Skin epidermis (tissue), 12 donors: ENCODE measurements around the gene KPNA1.

Experiments
- H3K27ac ChIP-seq, 21 experiments: fragments of 200-600 bp; sonication (generic) in 11 of 21; one replicate each; pipeline ENCODE4 v1.5.0; 2020; ENCODE audit warnings: mild to moderate bottlenecking in 3 of 21, inconsistent platforms in 2 of 21, moderate library complexity in 2 of 21
- H3K4me3 ChIP-seq, 7 experiments: fragments of 200-600 bp; sonication (generic) in 2 of 7; one replicate each; pipeline ENCODE4 v1.5.0; 2020; ENCODE audit warnings: inconsistent platforms in 2 of 7, mild to moderate bottlenecking in 2 of 7, moderate library complexity in 1 of 7

The KPNA1 gene

DNA sequence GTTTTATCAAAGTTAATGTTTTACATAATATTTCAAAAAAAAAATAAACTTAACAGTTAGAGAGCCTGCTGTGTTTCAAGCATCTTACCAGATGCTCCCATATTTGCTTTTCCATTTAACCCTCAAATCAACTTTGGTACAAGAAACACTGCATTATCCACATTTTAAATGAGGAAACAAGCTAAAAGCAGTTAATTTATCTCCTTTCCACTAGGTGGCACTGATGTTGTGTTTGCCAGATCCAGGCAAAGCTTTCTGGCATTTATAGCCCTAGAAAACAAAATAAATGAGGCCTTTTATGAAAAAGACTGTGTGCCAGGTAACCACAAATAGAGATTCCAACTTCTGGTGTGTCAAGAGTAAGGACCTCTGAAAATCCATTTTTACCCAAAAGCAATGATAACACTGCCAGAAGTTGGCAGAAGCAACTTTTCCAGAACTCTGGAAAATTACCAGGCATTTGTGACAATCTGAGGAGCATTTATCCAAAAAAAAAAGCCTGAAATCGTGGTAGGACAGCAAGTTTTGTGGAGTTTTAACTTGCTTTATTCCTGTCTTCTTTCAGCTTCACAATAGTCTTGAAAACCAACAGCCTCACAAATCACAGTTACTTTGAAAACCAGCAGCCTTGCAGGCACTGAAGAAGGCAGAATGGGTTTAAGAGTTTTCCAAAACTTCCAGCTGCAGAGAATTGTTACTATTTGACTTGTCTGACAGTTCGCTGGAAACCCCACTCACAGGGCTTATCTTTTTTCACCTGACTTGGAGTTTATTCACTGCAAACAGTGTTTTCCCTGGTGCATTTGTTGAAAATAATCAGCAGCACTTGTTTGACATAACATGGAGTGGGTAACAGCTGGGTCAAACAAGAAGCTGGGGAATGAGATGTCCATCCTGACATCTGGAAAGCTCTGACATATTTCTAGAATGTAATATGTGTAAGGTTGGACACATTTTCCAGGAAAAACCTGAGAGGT lies 121.6 kb downstream of the KPNA1 start:
- no peak overlapping the region for H3K4me3 ChIP-seq
- H3K27ac ChIP-seq: no peak overlapping the region

DNA sequence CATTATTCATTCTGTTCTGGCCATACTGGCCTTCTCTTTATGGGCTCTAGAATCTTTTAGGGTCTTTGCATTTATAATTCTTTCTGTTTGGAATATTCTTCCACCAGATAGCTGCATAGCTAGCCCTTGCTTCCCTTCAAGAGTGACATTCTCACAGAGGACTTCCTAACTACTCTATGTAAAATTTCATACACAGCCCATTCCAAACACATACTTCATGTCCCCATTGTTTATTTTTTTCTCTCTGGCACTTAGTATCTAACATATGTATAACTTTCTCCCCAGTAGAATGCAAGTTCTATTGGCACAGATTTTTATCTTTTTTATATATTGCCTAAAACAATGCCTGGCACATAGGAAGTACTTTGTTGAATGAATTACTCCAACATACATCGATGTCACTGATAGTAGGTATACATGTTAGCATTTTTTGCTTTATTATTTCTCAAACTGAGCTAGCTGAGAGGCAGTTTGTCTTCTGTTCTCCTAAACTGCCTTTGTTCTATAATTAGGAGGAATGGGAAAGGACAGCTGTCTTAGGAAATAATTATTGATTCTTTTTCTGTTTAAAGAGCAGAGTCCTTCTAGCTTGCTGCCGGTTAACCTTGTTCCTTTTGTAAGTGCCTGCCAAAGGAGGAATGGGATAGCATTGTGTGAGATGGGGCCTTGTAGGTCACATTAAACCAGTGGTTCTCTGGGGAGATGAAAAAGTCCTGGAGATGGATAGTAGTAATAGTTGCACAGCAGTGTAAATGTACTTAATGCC lies 122.9 kb downstream of the KPNA1 start:
- Histone ChIP-seq H3K4me3 (no peak overlapping the region), H3K27ac (no peak overlapping the region)

DNA sequence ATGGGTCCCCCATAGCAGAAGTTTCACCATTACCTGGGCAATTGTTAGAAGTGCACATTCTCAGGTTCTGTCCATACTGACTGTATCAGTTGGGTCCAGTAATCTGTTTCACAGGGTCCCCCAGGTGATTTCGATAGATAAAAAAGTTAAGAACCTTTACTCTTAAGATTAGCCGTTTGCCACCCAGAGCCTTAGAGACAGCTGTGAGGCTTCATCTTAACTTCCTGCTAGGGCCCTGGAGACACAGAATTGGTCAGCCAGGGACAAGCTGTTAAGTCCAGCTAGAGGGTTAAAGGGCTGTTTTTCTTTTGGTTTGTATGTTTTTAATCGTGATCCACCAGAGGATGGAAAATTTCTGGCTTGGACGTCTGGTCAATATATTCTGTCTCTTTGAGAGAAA lies 124.1 kb downstream of the KPNA1 start:
- Histone ChIP-seq H3K27ac (no peak overlapping the region), H3K4me3 (no peak overlapping the region)

DNA sequence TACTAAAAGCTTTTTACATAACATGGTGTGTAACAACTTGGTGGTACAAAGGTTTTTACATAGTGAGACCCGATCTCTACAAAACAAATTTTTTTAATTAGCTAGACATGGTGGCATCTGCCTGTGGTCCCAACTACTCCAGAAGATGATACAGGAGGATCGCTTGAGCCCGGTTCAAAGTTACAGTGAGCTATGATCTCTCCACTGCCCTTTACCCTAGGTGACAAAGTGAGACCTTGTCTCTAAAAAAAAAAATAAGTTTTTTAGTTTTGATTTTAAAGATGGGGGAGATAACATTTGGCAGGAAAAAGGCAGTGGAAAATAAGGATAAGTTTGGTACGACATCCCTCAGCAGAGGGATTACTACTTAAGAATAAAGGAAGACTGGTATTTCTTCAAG lies 124.8 kb downstream of the KPNA1 start:
- Histone ChIP-seq H3K27ac (no peak overlapping the region), H3K4me3 (no peak overlapping the region)

DNA sequence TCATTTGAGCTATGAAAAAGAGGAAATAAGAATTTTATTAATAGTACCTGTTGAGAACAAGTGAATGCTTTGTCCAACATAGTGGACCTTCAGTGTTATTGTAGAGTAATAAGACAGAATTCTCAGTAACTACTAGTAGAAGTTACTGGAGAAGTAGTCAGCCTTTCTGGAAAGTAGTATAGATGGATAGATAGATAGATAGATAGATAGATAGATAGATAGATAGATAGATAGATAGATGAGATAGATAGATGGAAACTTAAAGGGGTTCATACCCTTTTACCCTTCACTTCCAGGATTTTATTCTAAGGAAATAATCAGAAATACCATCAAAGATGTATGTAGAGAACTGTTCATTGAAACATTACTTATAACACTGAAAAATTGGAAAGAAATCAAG lies 125.5 kb downstream of the KPNA1 start:
- no peak overlapping the region for H3K27ac ChIP-seq

DNA sequence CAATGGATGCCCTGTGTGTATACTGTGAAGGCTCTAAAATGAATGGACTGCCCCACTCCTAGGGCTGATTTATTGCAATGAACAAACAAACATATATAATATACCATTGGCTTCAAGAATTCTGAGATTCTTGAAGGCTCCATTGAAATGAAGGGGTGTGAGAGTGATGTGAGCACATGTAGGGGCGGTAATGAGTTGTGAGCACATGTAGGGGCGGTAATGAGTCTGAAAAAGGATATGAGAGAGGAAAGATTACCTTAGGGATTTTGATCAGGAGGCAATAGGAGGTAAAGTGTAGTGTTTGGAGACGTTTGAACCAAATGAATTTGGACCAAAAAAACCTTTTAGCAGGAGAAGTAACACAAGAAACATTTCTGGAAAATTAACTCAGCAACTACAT lies 127.0 kb downstream of the KPNA1 start:
- Histone ChIP-seq H3K27ac (no peak overlapping the region), H3K4me3 (no peak overlapping the region)

More for the DNA sequence above, 125.5 kb downstream of the KPNA1 start:
- H3K4me3 ChIP-seq: no peak overlapping the region

DNA sequence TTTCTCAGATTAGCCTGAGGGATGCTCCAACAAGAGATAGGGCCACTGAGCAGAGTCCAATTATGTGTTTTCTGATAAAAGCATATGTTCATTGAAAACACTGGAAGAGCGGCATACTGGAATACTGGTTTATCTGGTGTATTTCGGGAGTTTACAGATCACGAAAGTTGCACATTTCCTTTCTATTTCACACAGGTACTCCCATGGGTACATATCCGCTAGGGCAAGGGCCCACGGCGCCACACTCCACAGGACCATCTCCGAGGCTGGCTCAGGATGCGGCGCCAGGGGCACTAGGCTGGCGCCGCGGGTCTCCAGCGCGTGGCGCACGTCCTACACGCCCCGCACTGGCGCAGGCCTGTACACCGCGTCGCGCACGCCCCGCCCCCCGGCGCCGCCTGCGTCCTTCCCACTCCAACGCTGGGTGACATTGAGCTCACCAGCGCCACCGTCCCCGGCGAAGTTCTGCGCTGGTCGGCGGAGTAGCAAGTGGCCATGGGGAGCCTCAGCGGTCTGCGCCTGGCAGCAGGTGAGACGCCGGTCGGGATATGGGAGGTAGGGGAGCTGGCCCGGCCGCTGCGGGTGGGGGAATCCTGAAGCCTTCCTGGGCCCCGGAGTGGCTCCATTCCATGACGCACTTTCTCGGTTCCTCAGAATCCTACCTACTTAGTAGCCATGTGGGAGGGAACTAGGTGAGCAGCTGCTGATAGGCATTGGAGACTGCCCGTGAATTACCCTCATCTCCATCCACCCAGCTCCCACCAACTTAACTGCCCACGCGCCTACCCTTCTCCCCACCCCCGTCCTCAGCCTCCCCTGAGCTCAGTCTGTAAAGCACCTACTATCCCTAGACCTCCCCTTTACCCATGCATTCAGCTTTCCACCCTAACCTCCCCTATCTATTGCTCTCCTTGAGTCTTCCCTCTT lies 130.7 kb downstream of the KPNA1 start, which contains the start of gene FAM162A:
Gene FAM162A, plus strand, starts transcription at position 412 of the 927 bp plus-strand sequence. Its CDS starts 84 bp downstream, at position 496.
- peak within 1 kb of the TSS; percentile 16 to 90 (median 84) for H3K27ac ChIP-seq
- H3K4me3 ChIP-seq: peak within 1 kb of the TSS; percentile 45 to 86 (median 73)

DNA sequence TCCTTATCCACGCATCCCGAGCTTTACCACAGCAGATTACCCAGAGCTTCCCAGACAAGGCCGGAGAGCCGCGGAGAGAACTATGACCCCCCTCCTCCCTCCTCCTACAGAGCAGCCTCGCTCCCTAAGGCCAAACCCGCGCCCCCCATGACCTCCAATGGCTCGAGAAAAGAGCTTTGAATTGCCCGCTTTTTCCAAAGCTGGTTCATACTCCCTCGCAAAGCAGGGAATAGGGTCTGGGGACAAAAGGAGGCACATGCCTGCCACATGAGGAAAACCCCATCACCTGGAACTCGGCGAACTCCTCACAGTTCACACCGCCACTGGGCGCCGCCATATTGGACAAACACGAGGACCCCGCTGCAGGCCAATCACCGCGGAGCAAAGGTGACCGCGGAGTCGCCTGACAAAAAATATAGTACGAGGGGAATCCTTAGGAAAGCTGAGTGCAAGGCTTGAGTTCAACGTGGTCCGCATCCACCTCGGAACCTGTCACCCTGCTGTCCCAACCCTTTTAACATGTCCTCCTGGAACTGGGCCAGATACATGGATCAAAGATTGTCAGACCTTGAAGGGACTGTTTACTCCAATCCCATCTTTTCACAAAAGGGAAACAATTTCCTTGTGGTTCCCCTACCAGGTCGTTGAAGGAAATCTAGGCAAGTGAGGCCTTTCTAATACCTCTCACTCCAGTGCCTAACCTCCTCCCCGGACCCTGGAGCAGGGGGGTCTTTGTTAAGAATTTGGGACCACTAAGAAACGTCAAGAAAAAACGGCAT lies 131.7 kb downstream of the KPNA1 start, which contains the start of gene MIX23:
Gene MIX23, minus strand, starts transcription at position 344 of the 779 bp plus-strand sequence. Its CDS starts 7 bp downstream, at position 337.
- H3K27ac ChIP-seq: peak within 1 kb of the TSS; percentile 16 to 90 (median 84)
- peak within 1 kb of the TSS; percentile 45 to 86 (median 73) for H3K4me3 ChIP-seq

DNA sequence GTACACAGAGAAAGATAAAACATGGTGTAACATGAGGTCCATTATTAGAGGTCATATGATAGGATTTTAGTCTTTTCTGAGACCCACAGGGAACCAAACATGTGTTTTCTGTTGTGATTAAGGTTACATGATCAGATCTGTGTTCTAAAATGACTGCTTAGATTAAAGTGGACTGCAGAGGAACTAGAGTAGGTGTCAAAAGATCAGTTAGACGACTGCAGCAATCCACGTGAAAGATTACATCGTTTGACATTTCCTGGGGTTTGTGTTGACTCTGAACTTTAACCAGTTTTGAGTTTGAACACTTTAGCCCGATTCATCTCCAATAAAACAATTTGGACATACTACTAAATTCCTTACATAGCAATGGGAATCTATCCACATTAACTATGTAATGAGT lies 136.8 kb downstream of the KPNA1 start:
- Histone ChIP-seq H3K27ac (no peak overlapping the region), H3K4me3 (no peak overlapping the region)

DNA sequence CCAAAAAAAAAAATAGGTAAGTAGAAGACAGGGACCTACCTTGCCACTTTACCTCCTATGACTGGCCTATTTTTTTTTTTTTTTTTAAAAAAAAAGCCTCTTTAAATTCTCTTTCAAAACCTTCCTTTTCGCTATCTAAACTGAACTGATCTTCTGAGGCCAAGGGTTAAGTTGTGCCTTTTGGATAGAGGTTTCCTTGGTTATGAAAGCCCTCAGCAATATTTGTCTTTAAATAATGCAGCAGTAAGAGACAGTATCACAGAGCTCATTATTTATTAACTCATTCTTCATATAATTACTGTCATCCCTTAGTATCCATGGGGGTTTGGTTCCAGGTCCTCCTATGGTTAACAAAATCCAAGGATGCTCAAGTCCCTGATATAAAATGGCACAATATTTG lies 140.7 kb downstream of the KPNA1 start:
- H3K27ac ChIP-seq: no peak overlapping the region
- no peak overlapping the region for H3K4me3 ChIP-seq
